GM18508 (cell line): ENCODE results near the gene NTPCR.

ENCODE experiments used
- ATAC-seq: cut with Tn5 transposase; IDR thresholded peaks from one replicate; pipeline ENCODE4 v1.9.1; 2021; ENCODE audit warnings: moderate number of reproducible peaks; ENCODE audit not compliant: insufficient read depth, unreplicated experiment

NTPCR gene

DNA sequence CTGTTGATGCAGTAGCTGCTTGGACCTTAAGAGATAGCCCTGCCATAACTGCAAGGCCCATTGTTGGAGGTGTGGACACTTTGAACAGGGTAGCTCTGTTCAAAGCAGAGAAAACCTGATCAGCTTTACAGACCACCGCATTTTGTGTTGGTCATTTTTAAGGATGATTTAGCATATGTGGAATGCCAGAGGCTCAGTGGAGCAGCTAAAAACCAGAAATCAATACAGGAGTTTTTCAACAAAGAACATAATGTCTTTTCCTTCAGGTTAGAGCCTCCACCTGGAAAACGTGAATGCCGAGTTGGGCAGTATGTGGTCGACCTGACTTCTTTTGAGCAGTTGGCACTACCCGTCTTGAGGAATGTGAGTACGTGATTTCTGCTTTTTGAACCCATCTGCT lies 5.7 kb downstream of the NTPCR start:
- no peak for ATAC-seq

DNA sequence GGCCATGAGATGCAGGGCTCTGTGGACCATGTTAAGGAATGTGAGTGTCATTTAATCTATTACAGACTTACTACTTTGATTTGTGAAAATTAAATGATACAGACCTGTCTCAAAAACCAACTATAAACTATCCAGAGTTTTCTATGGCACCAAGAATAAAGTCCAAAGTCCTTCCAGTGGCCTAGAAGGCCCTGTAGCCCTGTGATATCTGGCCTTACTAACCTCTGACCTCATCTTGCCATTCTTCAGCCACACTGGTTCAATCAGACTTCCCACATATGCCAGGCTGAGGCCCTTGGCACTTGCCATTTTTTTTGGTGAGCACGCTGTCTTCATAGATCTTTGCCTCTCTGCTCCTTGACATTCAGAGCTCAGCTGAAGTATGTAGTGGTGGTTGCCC lies 7.7 kb downstream of the NTPCR start:
- no peak for ATAC-seq

- ATAC-seq, result no peak
These were observed 12.6 kb downstream of the NTPCR start for GRCh38 chr1:232962761-232963745.

DNA sequence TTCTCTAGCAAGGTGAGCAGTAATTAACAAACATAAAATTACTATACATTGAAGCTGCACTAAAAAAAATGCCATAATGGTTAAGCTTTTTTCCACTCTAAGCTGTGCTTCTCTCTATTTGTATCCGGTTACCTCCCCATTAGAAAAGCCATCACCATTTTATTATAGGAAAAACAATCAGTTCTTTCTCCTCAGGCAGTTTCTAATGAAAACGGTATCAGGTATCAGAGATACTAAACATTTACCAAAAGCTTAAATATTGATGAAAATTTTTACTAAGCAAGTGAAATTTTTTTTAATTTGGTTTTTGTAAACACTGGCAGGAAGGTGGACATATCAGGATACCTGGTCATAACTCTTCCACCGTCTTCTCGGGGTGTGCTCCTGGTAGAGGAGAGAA lies 14.2 kb downstream of the NTPCR start:
- ATAC-seq, result no peak

DNA sequence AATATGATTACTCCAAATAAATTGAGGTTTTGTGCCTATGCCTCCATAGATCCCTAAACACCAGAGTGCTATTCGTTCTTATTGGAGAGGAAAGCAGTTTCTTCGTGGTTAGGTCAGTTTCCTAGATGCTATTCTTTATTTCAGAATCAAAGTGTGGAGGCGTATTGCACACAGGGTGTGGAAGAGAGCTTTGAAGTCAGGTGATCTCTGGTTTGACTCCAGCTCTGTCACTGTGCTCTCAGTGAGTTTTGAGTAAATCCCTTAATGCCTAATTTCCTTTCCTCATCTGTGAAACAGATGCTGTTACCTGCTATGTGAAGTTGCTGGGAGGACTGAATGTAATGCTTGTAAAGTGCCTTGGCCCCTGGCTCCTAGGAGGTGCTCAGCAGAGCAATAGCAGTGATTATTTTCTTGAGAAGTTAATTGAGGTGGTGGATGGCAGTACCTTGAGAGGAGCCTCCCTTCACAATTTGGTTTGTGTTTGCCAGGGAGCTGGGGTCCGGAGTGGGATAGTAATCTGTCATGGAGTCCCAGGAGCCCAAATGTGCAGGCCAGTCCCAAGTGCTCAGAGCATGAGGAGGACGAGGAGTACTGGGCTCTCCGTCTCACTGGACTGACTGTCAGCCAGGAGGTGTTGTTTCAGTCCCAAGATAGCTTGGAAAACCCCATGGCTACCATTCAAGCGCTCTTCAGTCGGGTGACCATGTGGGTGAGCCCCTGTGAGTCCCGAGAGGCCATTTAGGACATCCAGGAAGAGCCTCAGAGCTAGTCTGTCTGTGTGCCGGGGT lies 14.9 kb downstream of the NTPCR start:
- no peak for ATAC-seq

DNA sequence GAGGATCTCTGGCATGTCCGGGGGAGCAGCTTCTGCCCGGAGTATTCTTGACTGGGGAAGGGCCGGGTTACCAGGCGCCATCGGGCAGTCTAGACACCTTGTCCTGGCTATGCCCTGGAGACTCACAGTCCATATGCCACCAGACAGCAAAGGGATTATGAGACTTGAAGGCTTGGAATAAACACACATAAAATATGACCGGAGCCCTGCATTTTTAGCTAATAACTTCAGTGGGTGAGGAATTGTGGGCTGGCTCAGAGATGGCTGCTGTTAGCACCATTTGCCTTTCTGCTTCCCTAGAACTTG lies 15.5 kb downstream of the NTPCR start:
- ATAC-seq, result no peak

GRCh38 chr1:232966663-232967062 lies 16.3 kb downstream of the NTPCR start:
- no peak for ATAC-seq

GRCh38 chr1:232968391-232968790 lies 18.0 kb downstream of the NTPCR start:
- ATAC-seq, result no peak

DNA sequence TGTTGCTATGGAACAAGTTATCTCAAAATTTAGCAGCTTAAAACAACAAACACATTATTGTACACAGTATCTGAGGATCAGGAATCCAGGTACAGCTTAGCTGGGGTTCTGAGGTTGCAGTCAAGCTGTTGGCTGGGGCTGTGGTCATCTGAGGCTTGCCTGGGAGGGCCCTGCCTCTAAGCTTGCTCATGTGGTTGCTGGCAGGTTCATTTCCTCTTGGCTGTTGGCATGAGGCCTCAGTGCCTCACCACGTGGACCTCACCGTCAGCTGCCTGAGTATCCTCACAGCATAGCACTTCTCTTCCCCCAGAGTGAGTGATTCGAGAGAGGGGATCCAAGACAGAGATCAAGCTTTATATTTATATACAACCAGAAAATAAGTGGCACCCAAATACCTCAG lies 18.6 kb downstream of the NTPCR start:
- no peak for ATAC-seq

DNA sequence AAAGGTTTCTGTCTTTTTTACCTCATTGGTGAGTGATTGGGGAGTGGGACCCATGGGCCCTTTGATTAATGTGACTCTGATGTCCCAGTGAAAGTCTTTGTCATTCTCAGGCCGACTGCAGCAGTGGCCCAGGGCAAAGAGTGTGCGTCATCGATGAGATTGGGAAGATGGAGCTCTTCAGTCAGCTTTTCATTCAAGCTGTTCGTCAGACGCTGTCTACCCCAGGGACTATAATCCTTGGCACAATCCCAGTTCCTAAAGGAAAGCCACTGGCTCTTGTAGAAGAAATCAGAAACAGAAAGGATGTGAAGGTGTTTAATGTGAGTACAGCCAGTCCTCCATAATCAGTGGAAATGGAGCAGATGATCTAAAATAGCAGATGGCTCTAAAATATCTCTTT lies 19.4 kb downstream of the NTPCR start:
- no peak for ATAC-seq

DNA sequence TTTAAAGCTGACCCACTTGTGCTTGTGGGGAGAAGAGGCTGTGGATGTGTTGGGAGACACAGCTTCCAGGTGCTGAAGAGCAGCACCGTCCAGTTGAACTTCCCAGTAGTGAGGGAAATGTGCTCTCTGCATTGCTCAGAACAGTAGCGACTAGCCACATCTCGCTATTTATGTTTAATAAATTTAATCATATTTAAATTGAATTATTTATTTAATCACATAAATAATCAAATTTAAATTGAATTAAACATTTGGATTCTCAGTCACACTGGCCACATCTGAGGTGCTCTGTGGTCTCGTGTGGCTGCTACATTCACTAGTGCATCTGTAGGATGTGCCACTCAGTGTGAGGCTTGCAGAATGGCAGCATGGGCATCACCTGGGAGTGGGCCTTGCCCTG lies 20.1 kb downstream of the NTPCR start:
- ATAC-seq, result no peak

DNA sequence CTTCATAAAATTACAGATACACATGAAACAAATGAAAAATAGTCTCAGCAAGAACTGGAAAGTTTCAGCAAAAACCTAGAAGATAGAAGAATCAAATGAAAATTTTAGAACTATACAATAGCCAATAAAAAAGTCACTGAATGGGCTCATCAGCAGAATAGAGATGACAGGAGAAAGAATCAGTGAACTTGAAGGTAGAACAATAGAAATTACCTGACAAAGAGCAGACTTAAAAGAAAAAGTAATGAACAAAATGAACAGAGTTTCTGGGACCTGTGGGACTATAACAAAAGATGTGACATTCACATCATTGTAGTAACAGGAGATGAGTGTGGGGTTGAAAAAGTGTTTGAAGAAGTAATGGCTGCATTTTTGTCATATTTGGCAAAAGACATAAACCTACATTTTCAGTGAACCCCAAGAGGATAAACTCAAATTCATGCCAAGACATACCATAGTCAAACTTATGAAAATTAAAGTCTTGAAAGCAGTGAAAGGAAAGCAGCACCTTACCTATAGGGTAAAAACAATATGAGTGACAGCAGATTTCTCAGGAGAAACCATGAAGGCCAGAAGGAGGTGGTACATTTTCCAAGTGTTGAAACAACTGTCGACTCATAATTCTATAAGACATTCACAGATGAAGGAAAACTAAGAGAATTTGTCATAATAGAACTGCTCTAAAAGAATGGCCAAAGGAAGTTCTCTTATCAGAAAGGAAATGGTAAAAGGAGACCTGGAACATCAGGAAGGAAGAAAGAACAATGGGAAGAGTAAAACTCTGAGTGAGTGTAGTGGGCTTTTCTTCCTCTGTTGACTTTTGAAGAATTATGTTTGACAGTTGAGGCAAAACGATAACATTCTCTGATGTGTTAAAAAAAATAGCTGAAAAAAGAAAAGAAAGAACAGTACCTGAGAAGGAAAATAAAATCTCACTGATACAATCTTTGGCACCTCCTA lies 23.5 kb downstream of the NTPCR start:
- no peak for ATAC-seq

DNA sequence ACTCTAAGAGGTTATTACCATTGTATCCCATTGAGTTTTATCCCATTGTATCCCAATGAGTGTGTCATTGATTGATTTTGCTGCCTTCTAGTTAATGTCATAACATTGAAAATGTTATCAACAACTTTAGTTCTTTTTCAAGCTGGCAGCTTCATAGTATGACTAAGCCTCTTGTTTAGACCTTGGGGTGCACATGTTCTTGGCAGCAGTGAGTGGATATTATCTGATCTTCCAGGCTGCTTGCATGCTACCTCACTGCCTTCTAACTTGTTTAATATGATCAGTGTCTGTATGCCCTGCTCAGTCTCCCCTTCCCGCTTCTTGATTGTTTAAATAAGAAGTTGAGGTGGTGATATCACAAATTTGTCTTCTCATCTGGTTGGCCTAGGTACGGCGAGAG lies 24.6 kb downstream of the NTPCR start:
- ATAC-seq, result no peak

DNA sequence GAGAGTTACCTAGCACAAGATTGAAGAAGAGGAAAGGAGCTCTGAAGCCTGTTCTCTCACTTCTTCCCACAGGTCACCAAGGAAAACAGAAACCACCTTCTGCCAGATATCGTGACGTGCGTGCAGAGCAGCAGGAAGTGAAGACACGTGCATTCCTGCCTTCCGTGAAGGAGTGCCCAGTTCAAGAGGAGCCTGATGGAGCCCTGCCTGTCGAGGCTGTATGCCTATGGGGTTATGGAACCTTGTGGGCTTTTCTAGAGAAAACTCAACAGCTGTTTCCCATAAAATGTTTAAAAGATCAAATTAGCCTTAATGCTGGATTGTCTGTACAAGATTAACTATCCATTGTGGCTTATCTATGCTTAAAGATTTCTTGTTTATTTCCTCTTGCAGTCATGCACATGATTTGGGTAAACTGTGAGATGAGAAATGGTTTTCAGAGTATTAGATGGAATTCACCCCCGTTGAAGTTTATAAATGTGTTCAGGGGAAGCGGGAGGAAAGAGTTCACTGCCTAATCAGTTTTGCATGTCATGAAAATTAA lies 27.8 kb downstream of the NTPCR start:
- ATAC-seq, result no peak

DNA sequence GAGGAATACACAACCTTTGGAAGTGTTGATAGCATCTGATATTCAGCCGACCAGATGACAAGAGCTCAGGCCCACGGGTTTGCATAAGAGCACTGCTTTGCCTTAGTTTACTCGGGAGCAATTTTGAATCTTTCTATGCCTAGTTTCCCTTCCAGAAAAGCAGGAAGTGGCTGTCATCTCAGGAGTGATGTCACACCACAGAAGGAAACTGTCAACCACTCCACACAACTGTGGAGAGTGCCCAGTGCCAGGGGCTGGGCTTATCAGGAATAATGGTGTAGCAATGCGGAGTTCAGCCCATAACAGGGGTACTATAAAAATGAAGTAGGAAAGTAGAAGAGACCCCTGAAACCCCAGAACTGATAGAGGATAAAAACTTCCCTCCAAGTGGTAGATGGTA lies 28.4 kb downstream of the NTPCR start:
- no peak for ATAC-seq

DNA sequence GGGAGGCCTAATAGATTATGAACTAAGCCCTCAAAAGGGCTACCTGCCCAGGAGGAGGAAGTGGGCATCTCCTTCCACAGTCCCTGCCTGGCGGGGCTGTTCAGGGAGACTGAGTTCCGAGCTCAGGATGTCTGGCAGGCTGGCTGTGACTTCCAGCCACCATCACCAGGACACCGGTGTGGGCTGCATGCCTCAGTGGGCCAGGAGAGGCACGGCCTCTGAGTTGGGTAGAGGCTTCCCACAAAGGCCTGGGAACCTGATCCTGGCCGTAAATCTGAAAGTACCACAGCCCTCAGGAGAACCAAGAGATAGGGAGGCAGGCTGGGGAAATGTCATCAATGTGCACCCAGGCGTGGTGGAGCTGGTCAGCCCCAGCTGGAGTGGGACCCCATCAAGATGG lies 29.1 kb downstream of the NTPCR start:
- no peak for ATAC-seq

- ATAC-seq, result no peak
These were observed 30.1 kb downstream of the NTPCR start for GRCh38 chr1:232980355-232980978.

DNA sequence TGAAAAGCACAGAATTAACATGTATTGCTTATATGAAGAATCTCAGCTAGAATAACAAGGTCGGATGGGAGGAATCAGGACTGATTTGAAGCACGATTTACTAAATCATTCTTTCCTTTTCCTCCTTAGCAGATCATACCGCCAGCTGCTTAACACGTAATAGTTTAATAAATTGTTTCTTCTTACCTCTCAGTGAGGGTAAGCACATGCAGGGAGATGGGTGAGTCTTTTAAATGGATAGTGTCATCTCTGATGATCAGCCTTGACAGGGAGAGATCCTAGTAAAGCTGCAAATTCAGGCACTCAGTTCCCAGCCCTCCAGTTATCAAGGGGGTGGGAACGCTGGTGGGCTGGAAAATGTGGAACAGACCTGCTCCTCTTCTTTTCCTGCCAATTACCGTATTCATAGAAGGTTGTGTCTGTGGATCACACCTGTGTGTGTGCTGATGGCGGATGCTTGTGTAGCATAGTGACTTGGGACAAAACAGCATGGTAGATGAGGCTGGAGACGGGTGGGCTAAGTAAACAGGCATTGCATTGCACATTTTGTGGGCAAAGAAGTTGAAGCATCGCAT lies 30.7 kb downstream of the NTPCR start:
- ATAC-seq, result no peak

DNA sequence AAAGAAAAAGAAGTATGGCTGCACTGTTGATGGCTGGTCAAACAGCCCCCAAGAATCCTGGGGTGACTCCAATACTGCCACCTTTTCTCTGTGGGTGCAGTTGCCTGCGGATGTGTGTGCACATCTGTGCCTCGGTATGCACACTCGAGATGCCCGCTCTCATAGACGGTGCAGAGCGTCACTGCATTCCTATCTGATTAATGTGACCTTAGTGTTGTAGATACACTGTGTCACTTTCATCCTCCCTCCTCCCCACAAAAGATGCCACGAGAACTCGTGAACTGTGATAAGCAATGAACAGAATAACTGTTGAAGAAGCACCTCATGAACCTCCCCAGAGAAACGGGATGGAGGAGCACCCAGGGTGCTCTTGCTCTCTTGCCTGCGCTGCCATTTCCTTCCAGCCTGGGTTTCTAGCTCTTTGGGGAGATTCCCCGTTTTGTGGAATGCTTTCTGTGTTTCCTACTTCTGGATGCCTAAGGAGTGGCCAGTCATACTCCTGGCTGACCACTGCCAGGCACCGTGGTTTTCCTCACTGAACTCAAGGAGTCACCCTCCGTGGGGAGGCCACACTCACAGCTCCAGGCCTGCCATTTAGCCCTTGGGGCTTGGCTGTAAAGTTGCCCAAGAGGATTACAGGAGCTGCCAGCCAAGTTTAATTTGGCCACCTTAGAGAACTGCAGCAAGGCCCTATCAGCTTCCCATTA lies 32.0 kb downstream of the NTPCR start:
- ATAC-seq, result no peak
